ENCODE measurements around the gene C19orf25.

GRCh38 chr19:1495799-1496713 lies 17.0 kb upstream of the C19orf25 start:
- no peak for TF ChIP-seq TERF1 (CRISPR knock-in tag; IDR thresholded peaks at IDR 0.05)
- TF ChIP-seq CTCF (CRISPR knock-in tag; IDR thresholded peaks at IDR 0.05): no peak
- TF ChIP-seq NFYB (CRISPR knock-in tag; IDR thresholded peaks at IDR 0.05): no peak
- TF ChIP-seq RFX5 (IDR thresholded peaks at IDR 0.05; ENCODE audit: low read depth, low read length): no peak
- no peak for TF ChIP-seq EP300 (IDR thresholded peaks at IDR 0.05; ENCODE audit: low read depth in 2 of 2, low read length in 2 of 2)
- no peak for TF ChIP-seq EP300 (CRISPR knock-in tag; IDR thresholded peaks at IDR 0.05; ENCODE audit: borderline replicate concordance)
- no peak for TF ChIP-seq ZNF12 (CRISPR knock-in tag; IDR thresholded peaks at IDR 0.05)
- no peak for TF ChIP-seq SMYD3 (CRISPR knock-in tag; IDR thresholded peaks at IDR 0.05)
- no peak for TF ChIP-seq IKZF5 (CRISPR knock-in tag; IDR thresholded peaks at IDR 0.05)
- TF ChIP-seq ZFP41 (CRISPR knock-in tag; IDR thresholded peaks at IDR 0.05; ENCODE audit: borderline replicate concordance): no peak
